Activated T-helper 2 cell treated with anti-CD3 and anti-CD28 coated beads, Interferon-gamma antibody, Interleukin-2, Interleukin-4, amounts not matched to agents 10 μg/mL and 5 μg/mL and 100 μg/mL, durations not matched to agents 14 hours and 24 hours and 36 hours (primary cell): ENCODE results near the gene ABI2. TPM values are rescaled to one million over a fixed set of nuclear protein-coding genes. Genes with fewer than 3 reads are reported as not detected.

Source experiments
- DNase-seq: peaks from one replicate; pipeline ENCODE4 v3.0.0; 2021; ENCODE audit warnings: low spot score
- H3K27ac Mint-ChIP-seq: one replicate; pipeline ENCODE4 v1.8.0; 2021; ENCODE audit warnings: mixed read lengths
- H3K27me3 Mint-ChIP-seq: one replicate; pipeline ENCODE4 v1.8.0; 2021; ENCODE audit warnings: low read depth, mixed read lengths
- H3K36me3 Mint-ChIP-seq: one replicate; pipeline ENCODE4 v1.8.0; 2021; ENCODE audit warnings: low read depth, mixed read lengths
- H3K4me1 Mint-ChIP-seq: one replicate; pipeline ENCODE4 v1.8.0; 2021; ENCODE audit warnings: low read depth, mixed read lengths
- H3K4me3 Mint-ChIP-seq: one replicate; pipeline ENCODE4 v1.8.0; 2021; ENCODE audit warnings: low read depth, mild to moderate bottlenecking, moderate library complexity, mixed read lengths
- H3K9me3 Mint-ChIP-seq: one replicate; pipeline ENCODE4 v1.8.0; 2021; ENCODE audit warnings: mixed read lengths
- intact Hi-C: fragments of 100-400 bp; cut with micrococcal nuclease; formaldehyde crosslinking; loops from one replicate; pipeline ENCODE4 v1.15.1; 2023
- total RNA-seq: library from RNA; stranded (reverse); gene quantifications from 2 replicates; pipeline ENCODE4 v1.2.3, GENCODE V29; 2022

Gene ABI2
- total RNA-seq, 1 donor from 2014 or later: 36.2 TPM

DNA sequence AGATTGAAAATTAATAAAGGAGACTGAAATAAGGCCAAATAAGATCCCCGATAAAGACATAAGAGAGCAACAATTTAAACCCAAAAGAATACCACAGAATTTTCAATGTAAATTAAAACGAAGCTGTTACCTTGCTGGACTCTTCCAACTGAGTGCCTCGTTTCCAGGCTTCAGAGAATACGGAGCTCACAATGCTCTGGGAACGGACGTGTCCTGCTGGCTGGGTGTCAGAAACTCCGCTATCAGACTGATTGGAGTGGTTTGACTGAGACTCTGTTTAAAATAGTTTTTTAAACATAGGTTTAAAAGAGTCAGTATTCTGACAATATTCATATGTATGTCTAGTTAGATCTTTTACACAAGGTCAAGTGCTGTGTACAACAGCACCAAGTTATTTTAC, 116.5 kb downstream of the ABI2 start:
- no peaks in the 10 kb centered on the region for H3K27me3 Mint-ChIP-seq
- no peak overlapping the region for H3K4me3 Mint-ChIP-seq
- peaks cover 21% of the 10 kb centered on the region for H3K4me1 Mint-ChIP-seq
- intact Hi-C loops: loop anchor here (10.0 kb wide), 1 partner anchor 860 kb away; no protein-coding TSS in a partner anchor
- H3K36me3 Mint-ChIP-seq: no peaks in the 10 kb centered on the region
- H3K27ac Mint-ChIP-seq: no peak overlapping the region
- no peaks in the 10 kb centered on the region for H3K9me3 Mint-ChIP-seq
- no peak for DNase-seq

DNA sequence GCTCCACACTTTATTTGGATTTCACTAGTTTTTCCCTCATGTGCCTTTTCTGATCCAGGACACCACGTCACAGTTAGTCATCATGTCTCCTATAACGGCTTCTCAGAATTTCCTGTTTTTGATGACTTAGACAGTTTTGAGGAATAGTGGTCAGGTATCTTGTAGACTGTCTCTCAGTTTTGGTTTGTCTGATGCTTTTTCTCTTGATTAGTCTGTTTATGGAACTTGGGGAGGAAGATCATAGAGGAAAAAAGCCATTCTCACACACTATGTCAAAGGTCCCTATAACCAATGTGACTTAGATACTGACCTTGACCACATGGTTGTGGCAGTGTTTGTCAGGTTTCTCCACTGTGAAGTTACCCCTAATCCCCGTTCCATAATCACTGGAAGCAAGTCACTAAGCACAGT, 117.9 kb downstream of the ABI2 start:
- Mint-ChIP-seq H3K36me3 (no peaks in the 10 kb centered on the region), H3K27me3 (no peaks in the 10 kb centered on the region), H3K27ac (peak overlapping the region; percentile 66), H3K4me3 (no peak overlapping the region), H3K9me3 (no peaks in the 10 kb centered on the region), H3K4me1 (peaks cover 21% of the 10 kb centered on the region)
- no peak for DNase-seq
- intact Hi-C loops: loop anchor here (10.0 kb wide), 1 partner anchor 861 kb away; no protein-coding TSS in a partner anchor

DNA sequence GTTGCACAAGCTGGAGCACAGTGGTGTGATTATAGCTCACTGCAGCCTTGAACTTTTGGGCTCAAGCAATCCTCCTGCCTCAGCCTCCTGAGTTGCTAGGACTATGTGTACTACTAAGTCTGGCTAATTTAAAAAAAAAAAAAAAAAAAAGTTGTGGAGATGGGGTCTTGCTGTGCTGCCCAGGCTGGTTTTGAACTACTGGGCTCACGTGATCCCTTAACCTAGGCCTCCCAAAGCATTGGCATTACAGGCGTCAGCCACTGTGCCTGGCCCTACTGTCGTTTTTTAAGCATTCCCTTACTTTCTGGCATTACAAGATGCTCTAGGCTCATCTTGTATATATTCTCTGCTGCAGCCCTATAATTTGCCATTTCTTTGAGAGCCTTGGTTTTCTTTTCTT, 118.6 kb downstream of the ABI2 start:
- H3K27ac Mint-ChIP-seq: no peak overlapping the region
- DNase-seq: no peak
- no peaks in the 10 kb centered on the region for H3K9me3 Mint-ChIP-seq
- no peaks in the 10 kb centered on the region for H3K36me3 Mint-ChIP-seq
- H3K4me3 Mint-ChIP-seq: no peak overlapping the region
- intact Hi-C loops: loop anchor here (10.0 kb wide), 1 partner anchor 862 kb away; no protein-coding TSS in a partner anchor
- peaks cover 21% of the 10 kb centered on the region for H3K4me1 Mint-ChIP-seq
- H3K27me3 Mint-ChIP-seq: no peaks in the 10 kb centered on the region

GRCh38 chr2:203450561-203450960, 122.4 kb downstream of the ABI2 start:
- Mint-ChIP-seq H3K4me3 (no peak overlapping the region), H3K27ac (no peak overlapping the region), H3K36me3 (no peaks in the 10 kb centered on the region), H3K9me3 (no peaks in the 10 kb centered on the region), H3K27me3 (no peaks in the 10 kb centered on the region), H3K4me1 (peaks cover 13% of the 10 kb centered on the region)
- intact Hi-C loops: no loop called here
- no peak for DNase-seq

GRCh38 chr2:203451011-203451410, 122.8 kb downstream of the ABI2 start:
- intact Hi-C loops: no loop called here
- no peak overlapping the region for H3K4me3 Mint-ChIP-seq
- peaks cover 10% of the 10 kb centered on the region for H3K4me1 Mint-ChIP-seq

DNA sequence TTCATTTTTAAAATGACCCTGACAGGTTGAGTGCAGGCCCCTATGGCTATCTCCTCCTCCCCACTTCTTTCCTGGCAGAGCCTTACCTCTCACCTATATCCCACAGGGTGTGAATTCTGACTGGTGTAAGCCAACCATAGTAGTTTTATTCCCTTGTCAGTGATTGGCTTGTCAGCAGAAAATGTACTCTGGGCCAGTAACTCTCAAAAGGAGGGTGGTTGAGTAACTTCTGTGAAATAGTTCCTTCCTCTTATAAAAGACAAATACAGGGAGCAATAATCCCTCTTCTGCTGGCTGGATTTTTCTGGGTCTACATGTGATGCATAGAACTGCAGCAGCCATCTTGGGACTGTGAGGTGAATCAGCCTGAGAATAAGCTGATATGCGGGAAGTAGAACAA, 123.5 kb downstream of the ABI2 start:
- Mint-ChIP-seq H3K27ac (no peak overlapping the region), H3K4me1 (peaks cover 3% of the 10 kb centered on the region), H3K9me3 (no peaks in the 10 kb centered on the region), H3K27me3 (no peaks in the 10 kb centered on the region), H3K36me3 (no peaks in the 10 kb centered on the region), H3K4me3 (no peak overlapping the region)
- DNase-seq: no peak
- intact Hi-C loops: no loop called here

More at GRCh38 chr2:203451011-203451410, 122.8 kb downstream of the ABI2 start:
- no peaks in the 10 kb centered on the region for H3K27me3 Mint-ChIP-seq
- no peak overlapping the region for H3K27ac Mint-ChIP-seq
- H3K36me3 Mint-ChIP-seq: no peaks in the 10 kb centered on the region
- DNase-seq: no peak
- H3K9me3 Mint-ChIP-seq: no peaks in the 10 kb centered on the region

- DNase-seq: no peak
- intact Hi-C loops: loop anchor here (2.0 kb wide), 1 partner anchor 229 kb away; no protein-coding TSS in a partner anchor
- Mint-ChIP-seq H3K36me3 (no peaks in the 10 kb centered on the region), H3K9me3 (no peaks in the 10 kb centered on the region), H3K27ac (no peak overlapping the region), H3K4me3 (no peak overlapping the region), H3K4me1 (no peaks in the 10 kb centered on the region), H3K27me3 (no peaks in the 10 kb centered on the region)
These were observed 125.8 kb downstream of the ABI2 start for GRCh38 chr2:203453858-203454451.

DNA sequence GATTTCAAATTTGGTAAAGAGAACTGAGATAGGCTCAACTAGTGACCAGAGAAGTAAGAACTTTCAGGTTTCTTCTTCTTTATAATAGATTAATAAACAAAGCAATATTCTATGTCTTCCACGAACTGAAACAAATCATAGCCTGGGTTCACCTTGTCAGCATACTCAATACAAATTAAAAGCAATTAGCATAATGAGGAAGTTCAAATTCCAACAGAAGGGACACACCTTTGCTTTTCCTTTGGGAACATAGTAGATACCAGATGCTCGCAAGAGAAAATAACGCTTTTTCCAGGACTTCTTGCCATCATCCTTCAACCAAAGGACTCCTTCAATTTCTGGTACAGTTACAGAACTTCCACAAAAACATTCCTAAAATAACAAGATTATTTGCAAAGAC, 127.0 kb downstream of the ABI2 start:
- intact Hi-C loops: loop anchor here (2.0 kb wide), 1 partner anchor 230 kb away; no protein-coding TSS in a partner anchor
- no peaks in the 10 kb centered on the region for H3K36me3 Mint-ChIP-seq
- no peaks in the 10 kb centered on the region for H3K27me3 Mint-ChIP-seq
- H3K27ac Mint-ChIP-seq: no peak overlapping the region
- H3K4me3 Mint-ChIP-seq: no peak overlapping the region
- DNase-seq: no peak
- H3K9me3 Mint-ChIP-seq: no peaks in the 10 kb centered on the region
- no peaks in the 10 kb centered on the region for H3K4me1 Mint-ChIP-seq

- no peak for DNase-seq
- intact Hi-C loops: no loop called here
- H3K36me3 Mint-ChIP-seq: no peaks in the 10 kb centered on the region
- no peaks in the 10 kb centered on the region for H3K9me3 Mint-ChIP-seq
- H3K27ac Mint-ChIP-seq: no peak overlapping the region
- no peaks in the 10 kb centered on the region for H3K27me3 Mint-ChIP-seq
- H3K4me3 Mint-ChIP-seq: no peak overlapping the region
- H3K4me1 Mint-ChIP-seq: peaks cover 4% of the 10 kb centered on the region
These were observed 133.6 kb downstream of the ABI2 start for GRCh38 chr2:203461746-203462145.

- Mint-ChIP-seq H3K36me3 (no peaks in the 10 kb centered on the region), H3K4me1 (peaks cover 4% of the 10 kb centered on the region), H3K9me3 (no peaks in the 10 kb centered on the region), H3K27ac (no peak overlapping the region), H3K27me3 (no peaks in the 10 kb centered on the region), H3K4me3 (no peak overlapping the region)
- intact Hi-C loops: no loop called here
- no peak for DNase-seq
These were observed 134.1 kb downstream of the ABI2 start for GRCh38 chr2:203462308-203462707.

GRCh38 chr2:203463266-203463678, 135.1 kb downstream of the ABI2 start:
- H3K27me3 Mint-ChIP-seq: no peaks in the 10 kb centered on the region
- H3K27ac Mint-ChIP-seq: no peak overlapping the region
- H3K9me3 Mint-ChIP-seq: no peaks in the 10 kb centered on the region
- no peak overlapping the region for H3K4me3 Mint-ChIP-seq
- H3K4me1 Mint-ChIP-seq: peaks cover 4% of the 10 kb centered on the region
- H3K36me3 Mint-ChIP-seq: no peaks in the 10 kb centered on the region
- intact Hi-C loops: no loop called here
- DNase-seq: no peak

DNA sequence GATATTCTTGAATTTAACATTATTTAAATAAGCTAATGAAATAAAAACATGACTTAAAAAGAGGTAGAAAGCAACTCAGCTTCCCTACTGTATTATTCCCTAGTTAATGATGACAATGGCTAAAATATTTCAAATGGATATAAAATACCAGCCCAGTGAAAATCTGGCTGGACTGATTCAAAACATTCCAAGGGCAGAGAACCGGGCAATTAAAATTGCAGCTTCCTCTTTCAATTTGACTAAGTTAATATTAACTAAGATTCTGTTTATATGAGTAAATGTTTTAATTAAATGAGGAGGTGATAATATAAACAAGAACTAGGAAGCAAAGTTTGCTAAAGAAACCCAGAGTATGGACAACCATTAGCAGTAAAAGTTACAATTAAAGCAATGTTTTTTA, 141.4 kb downstream of the ABI2 start:
- Mint-ChIP-seq H3K4me3 (no peak overlapping the region), H3K4me1 (no peaks in the 10 kb centered on the region), H3K9me3 (no peaks in the 10 kb centered on the region)

DNA sequence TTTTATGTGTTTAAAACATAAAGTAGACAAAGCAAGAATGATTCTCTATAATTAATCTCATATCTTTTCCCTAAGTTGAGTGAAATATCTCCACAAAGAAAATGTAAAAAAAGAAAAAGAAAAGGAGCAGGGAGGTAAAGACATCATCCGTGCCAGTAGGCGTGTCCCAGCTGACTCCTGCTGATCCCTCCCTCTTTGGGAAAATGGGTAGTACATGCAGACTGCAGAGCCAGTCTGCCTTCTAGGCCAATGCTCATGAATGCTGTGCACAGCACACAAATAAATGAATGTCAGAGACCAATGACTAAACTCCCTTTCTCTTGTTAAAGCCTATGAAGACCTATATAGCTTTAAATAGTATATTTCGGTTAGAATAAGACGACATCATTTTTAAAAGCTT, 142.2 kb downstream of the ABI2 start:
- Mint-ChIP-seq H3K9me3 (no peaks in the 10 kb centered on the region), H3K4me3 (no peak overlapping the region), H3K27ac (no peak overlapping the region), H3K36me3 (no peaks in the 10 kb centered on the region), H3K27me3 (peaks cover 4% of the 10 kb centered on the region), H3K4me1 (no peaks in the 10 kb centered on the region)
- DNase-seq: no peak
- intact Hi-C loops: no loop called here

More for the DNA sequence above, 141.4 kb downstream of the ABI2 start:
- H3K36me3 Mint-ChIP-seq: no peaks in the 10 kb centered on the region
- no peak overlapping the region for H3K27ac Mint-ChIP-seq
- DNase-seq: no peak
- peaks cover 4% of the 10 kb centered on the region for H3K27me3 Mint-ChIP-seq
- intact Hi-C loops: no loop called here
